H9 (cell line): Measurements from ENCODE around the gene BRD1. TPM values are rescaled to one million over a fixed set of nuclear protein-coding genes. Genes with fewer than 3 reads are reported as not detected.
A peak's percentile ranks its signal among the peaks of the same experiment; 100 is the strongest.

Experiments used
- DNase-seq: peaks from one replicate; pipeline ENCODE4 v3.0.0-alpha.2; 2017
- H2AFZ ChIP-seq: one replicate; pipeline ENCODE4 v1.6.1; 2013; ENCODE audit warnings: mild to moderate bottlenecking, low read length, control low read depth, moderate library complexity
- H2AK5ac ChIP-seq: 2 replicates; pipeline ENCODE4 v1.6.1; 2013; ENCODE audit warnings: low read length, control low read depth, mixed read lengths; ENCODE audit not compliant: insufficient read length
- H2BK120ac ChIP-seq: one replicate; pipeline ENCODE4 v1.6.1; 2013; ENCODE audit warnings: low read depth, mild to moderate bottlenecking, low read length, control low read depth, inconsistent platforms; ENCODE audit not compliant: poor library complexity, severe bottlenecking
- H2BK12ac ChIP-seq: 2 replicates; pipeline ENCODE4 v1.6.1; 2013; ENCODE audit warnings: low read length, control low read depth, mixed read lengths, low read depth; ENCODE audit not compliant: insufficient read length
- H2BK15ac ChIP-seq: 2 replicates; pipeline ENCODE4 v1.6.1; 2013; ENCODE audit warnings: low read depth, low read length, control low read depth
- H2BK20ac ChIP-seq: one replicate; pipeline ENCODE4 v1.6.1; 2013; ENCODE audit warnings: low read depth, mild to moderate bottlenecking, low read length, control low read depth, inconsistent platforms; ENCODE audit not compliant: poor library complexity, severe bottlenecking
- H2BK5ac ChIP-seq: 2 replicates; pipeline ENCODE4 v1.6.1; 2013; ENCODE audit warnings: low read length, control low read depth, mixed read lengths; ENCODE audit not compliant: insufficient read length
- H3K14ac ChIP-seq: 2 replicates; pipeline ENCODE4 v1.6.1; 2013; ENCODE audit warnings: low read length, control low read depth; ENCODE audit not compliant: insufficient read depth
- H3K18ac ChIP-seq: 2 replicates; pipeline ENCODE4 v1.6.1; 2013; ENCODE audit warnings: low read depth, mild to moderate bottlenecking, mixed read lengths, low read length, control low read depth; ENCODE audit not compliant: insufficient read length
- H3K23ac ChIP-seq: 2 replicates; pipeline ENCODE4 v1.6.1; 2013; ENCODE audit warnings: low read length, control low read depth, mixed read lengths, low read depth; ENCODE audit not compliant: insufficient read length
- H3K23me2 ChIP-seq: 2 replicates; pipeline ENCODE4 v1.6.1; 2013; ENCODE audit warnings: low read depth, mild to moderate bottlenecking, mixed read lengths, low read length, control low read depth; ENCODE audit not compliant: insufficient read length, poor library complexity, severe bottlenecking
- H3K27ac ChIP-seq: 2 replicates; pipeline ENCODE4 v1.5.1; 2013; ENCODE audit warnings: low read length, control low read depth, mixed read lengths, low read depth; ENCODE audit not compliant: insufficient read length
- H3K27me3 ChIP-seq: 2 replicates; pipeline ENCODE4 v1.6.1; 2013; ENCODE audit warnings: low read length, control low read depth, inconsistent platforms; ENCODE audit not compliant: insufficient read depth
- H3K4ac ChIP-seq: 2 replicates; pipeline ENCODE4 v1.6.1; 2013; ENCODE audit warnings: low read depth, mild to moderate bottlenecking, control low read depth, inconsistent platforms, low read length, moderate library complexity
- H3K4me1 ChIP-seq: 2 replicates; pipeline ENCODE4 v1.6.1; 2013; ENCODE audit warnings: low read length, control low read depth, inconsistent platforms; ENCODE audit not compliant: insufficient read depth
- H3K4me2 ChIP-seq: 2 replicates; pipeline ENCODE4 v1.6.1; 2013; ENCODE audit warnings: low read length, control low read depth, mixed read lengths; ENCODE audit not compliant: insufficient read length, insufficient read depth
- H3K56ac ChIP-seq: 2 replicates; pipeline ENCODE4 v1.6.1; 2013; ENCODE audit warnings: low read depth, mild to moderate bottlenecking, mixed read lengths, low read length, control low read depth; ENCODE audit not compliant: insufficient read length
- H3K79me1 ChIP-seq: 2 replicates; pipeline ENCODE4 v1.6.1; 2013; ENCODE audit warnings: low read depth, mild to moderate bottlenecking, moderate library complexity, low read length, control low read depth, inconsistent platforms; ENCODE audit not compliant: insufficient read depth, poor library complexity, severe bottlenecking
- H3K79me2 ChIP-seq: 2 replicates; pipeline ENCODE4 v1.6.1; 2013; ENCODE audit warnings: low read length, control low read depth, inconsistent platforms; ENCODE audit not compliant: insufficient read depth
- H3K9ac ChIP-seq: 2 replicates; pipeline ENCODE4 v1.6.1; 2013; ENCODE audit warnings: low read length, control low read depth, mixed read lengths; ENCODE audit not compliant: insufficient read length; ENCODE audit errors: extremely low read depth
- H3K9me3 ChIP-seq: one replicate; pipeline ENCODE4 v1.6.1; 2013; ENCODE audit warnings: low read depth, low read length, inconsistent platforms; ENCODE audit not compliant: control insufficient read depth
- H3T11ph ChIP-seq: one replicate; pipeline ENCODE4 v1.6.1; 2013; ENCODE audit warnings: mild to moderate bottlenecking, low read length, control low read depth, inconsistent platforms
- H4K20me1 ChIP-seq: one replicate; pipeline ENCODE4 v1.6.1; 2013; ENCODE audit not compliant: control insufficient read depth, insufficient read length, insufficient read depth
- H4K5ac ChIP-seq: 2 replicates; pipeline ENCODE4 v1.6.1; 2013; ENCODE audit warnings: low read depth, mild to moderate bottlenecking, mixed read lengths, low read length, control low read depth; ENCODE audit not compliant: insufficient read length
- H4K8ac ChIP-seq: replicated peaks from 2 replicates; pipeline ENCODE4 v1.6.1; 2013; ENCODE audit warnings: low read length, control low read depth, mixed read lengths, low read depth; ENCODE audit not compliant: insufficient read length
- H4K91ac ChIP-seq: 2 replicates; pipeline ENCODE4 v1.6.1; 2013; ENCODE audit warnings: low read depth, mild to moderate bottlenecking, moderate library complexity, mixed read lengths, low read length, control low read depth; ENCODE audit not compliant: insufficient read length
- H3K27ac Mint-ChIP-seq, 3 experiments: 2 replicates in 2 of 3; 3 replicates in 1 of 3; pipeline ENCODE4 v1.8.0; 2020 to 2021; ENCODE audit warnings: mixed read lengths in 3 of 3, mild to moderate bottlenecking in 1 of 3, moderate library complexity in 1 of 3
- H3K27me3 Mint-ChIP-seq: 2 replicates; pipeline ENCODE4 v1.8.0; 2021; ENCODE audit warnings: low read depth, mild to moderate bottlenecking, moderate library complexity, mixed read lengths
- H3K36me3 Mint-ChIP-seq, 3 experiments: 2 replicates in 2 of 3; 3 replicates in 1 of 3; pipeline ENCODE4 v1.8.0; 2020 to 2021; ENCODE audit warnings: low read depth in 3 of 3, mixed read lengths in 3 of 3; ENCODE audit not compliant: insufficient read depth in 1 of 3
- H3K4me1 Mint-ChIP-seq, 2 experiments: 2 replicates each; pipeline ENCODE4 v1.8.0; 2020; ENCODE audit warnings: mixed read lengths in 2 of 2
- H3K4me3 Mint-ChIP-seq, 2 experiments: 2 replicates in 1 of 2; 3 replicates in 1 of 2; pipeline ENCODE4 v1.8.0; 2020 to 2021; ENCODE audit warnings: mild to moderate bottlenecking in 2 of 2, mixed read lengths in 2 of 2, moderate library complexity in 1 of 2
- H3K9me3 Mint-ChIP-seq, 2 experiments: 2 replicates in 1 of 2; 3 replicates in 1 of 2; pipeline ENCODE4 v1.8.0; 2020; ENCODE audit warnings: mild to moderate bottlenecking in 2 of 2, mixed read lengths in 2 of 2, moderate library complexity in 1 of 2
- WGBS: extraction: QIAGEN DNeasy Blood & Tissue Kit; methylation state at CpG from one replicate; pipeline ENCODE4 v1.1.7; 2013; ENCODE audit warnings: missing lambda C conversion rate, low lambda C conversion rate, mixed read lengths; ENCODE audit not compliant: insufficient read length; ENCODE audit errors: extremely low coverage; 5-methylcytosine and 5-hydroxymethylcytosine counted together
- total RNA-seq: library from RNA; stranded (reverse); gene quantifications from 2 replicates; pipeline ENCODE4 v1.2.1, GENCODE V29; 2021
- TF ChIP-seq, protein P1 (sequence below): fragments of 200-600 bp; sonication (generic); conservative IDR thresholded peaks from 3 replicates; pipeline ENCODE4 v1.8.0; 2021; ENCODE audit warnings: antibody characterized with exemption, mild to moderate bottlenecking

The BRD1 gene
- total RNA-seq, 1 experiment from 2014 or later: 51.3 TPM

DNA sequence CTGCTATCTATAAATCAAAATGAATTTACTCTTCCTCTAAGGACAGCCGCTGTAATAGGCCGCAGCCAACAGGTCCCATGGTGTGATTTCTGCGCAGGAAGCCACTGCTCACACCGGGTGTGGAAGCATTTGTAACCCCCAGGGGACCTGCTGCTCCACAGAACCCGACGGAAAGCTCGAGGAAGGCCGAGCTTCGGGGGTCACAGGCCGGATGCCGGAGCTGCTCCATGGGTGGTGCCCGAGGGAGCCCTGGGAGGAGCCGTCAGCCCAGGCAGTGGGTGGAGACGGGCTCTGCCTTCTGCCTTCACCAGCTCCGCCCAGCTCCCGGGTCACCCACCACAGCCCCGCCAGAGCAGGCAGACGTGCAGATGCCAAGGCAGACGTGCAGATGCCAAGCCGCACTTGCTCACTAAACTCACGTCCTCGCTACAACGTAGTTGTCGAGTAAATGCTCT is 63.5 kb downstream of the BRD1 start:
- no peak overlapping the region for H4K5ac ChIP-seq
- H2AK5ac ChIP-seq: no peak overlapping the region
- H3K23me2 ChIP-seq: no peaks in the 10 kb centered on the region
- H3K4ac ChIP-seq: no peak overlapping the region
- no peak overlapping the region for H3K18ac ChIP-seq
- H3K4me1 ChIP-seq: no peaks in the 10 kb centered on the region
- Mint-ChIP-seq H3K36me3 (peaks cover 5 to 11% (median 8%) of the 10 kb centered on the region in 3 experiments; a peak in 6 of 7 replicates), H3K27me3 (no peaks in the 10 kb centered on the region), H3K4me1 (peaks cover 7 to 8% of the 10 kb centered on the region in 2 experiments), H3K9me3 (peaks cover 10 to 12% of the 10 kb centered on the region in 2 experiments), H3K27ac (no peak overlapping the region), H3K4me3 (no peak overlapping the region)
- WGBS: no CpG with 5 or more reads among the region's 24 CpGs
- DNase-seq: peak; percentile 45
- H3K14ac ChIP-seq: no peak overlapping the region; the same call in 1 of the 2 replicates
- H3K4me2 ChIP-seq: no peak overlapping the region
- no peaks in the 10 kb centered on the region for H3K79me2 ChIP-seq
- H2BK120ac ChIP-seq: no peak overlapping the region
- H2BK15ac ChIP-seq: no peak overlapping the region
- H3K9ac ChIP-seq: no peak overlapping the region
- H3T11ph ChIP-seq: no peak overlapping the region
- no peak overlapping the region for H2BK20ac ChIP-seq
- no peak overlapping the region for H4K8ac ChIP-seq
- no peaks in the 10 kb centered on the region for H3K27me3 ChIP-seq
- no peak overlapping the region for H2BK12ac ChIP-seq
- no peak overlapping the region for H3K23ac ChIP-seq
- no peak overlapping the region for H4K91ac ChIP-seq
- H3K56ac ChIP-seq: no peak overlapping the region
- H2BK5ac ChIP-seq: no peak overlapping the region
- H3K27ac ChIP-seq: no peak overlapping the region
- H4K20me1 ChIP-seq: no peaks in the 10 kb centered on the region
- no peaks in the 10 kb centered on the region for H3K9me3 ChIP-seq
- H2AFZ ChIP-seq: no peak overlapping the region
- TF ChIP-seq, protein P1, sequence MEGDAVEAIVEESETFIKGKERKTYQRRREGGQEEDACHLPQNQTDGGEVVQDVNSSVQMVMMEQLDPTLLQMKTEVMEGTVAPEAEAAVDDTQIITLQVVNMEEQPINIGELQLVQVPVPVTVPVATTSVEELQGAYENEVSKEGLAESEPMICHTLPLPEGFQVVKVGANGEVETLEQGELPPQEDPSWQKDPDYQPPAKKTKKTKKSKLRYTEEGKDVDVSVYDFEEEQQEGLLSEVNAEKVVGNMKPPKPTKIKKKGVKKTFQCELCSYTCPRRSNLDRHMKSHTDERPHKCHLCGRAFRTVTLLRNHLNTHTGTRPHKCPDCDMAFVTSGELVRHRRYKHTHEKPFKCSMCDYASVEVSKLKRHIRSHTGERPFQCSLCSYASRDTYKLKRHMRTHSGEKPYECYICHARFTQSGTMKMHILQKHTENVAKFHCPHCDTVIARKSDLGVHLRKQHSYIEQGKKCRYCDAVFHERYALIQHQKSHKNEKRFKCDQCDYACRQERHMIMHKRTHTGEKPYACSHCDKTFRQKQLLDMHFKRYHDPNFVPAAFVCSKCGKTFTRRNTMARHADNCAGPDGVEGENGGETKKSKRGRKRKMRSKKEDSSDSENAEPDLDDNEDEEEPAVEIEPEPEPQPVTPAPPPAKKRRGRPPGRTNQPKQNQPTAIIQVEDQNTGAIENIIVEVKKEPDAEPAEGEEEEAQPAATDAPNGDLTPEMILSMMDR: no peak
- H3K79me1 ChIP-seq: no peaks in the 10 kb centered on the region
